Lung (tissue), 12 donors: Measurements from ENCODE around the gene CMSS1. TPM values are rescaled to one million over a fixed set of nuclear protein-coding genes. Genes with fewer than 3 reads are reported as not detected.

Source experiments
- ATAC-seq: fragments of 200-7000 bp; cut with Tn5 transposase; one replicate; pipeline ENCODE4 v1.9.1; 2020; ENCODE audit warnings: moderate number of reproducible peaks; ENCODE audit not compliant: insufficient read depth, low FRiP score
- DNase-seq, 3 donors: peaks; one replicate each; pipeline ENCODE4 v3.0.0-alpha.2; 2013 to 2017
- H3K27ac ChIP-seq, 2 donors: one replicate each; pipeline ENCODE4 v1.5.1; 2013; ENCODE audit warnings: mild to moderate bottlenecking in 2 of 2, moderate library complexity in 2 of 2, control low read depth in 1 of 2, inconsistent platforms in 1 of 2, low read depth in 1 of 2, low read length in 1 of 2
- H3K27me3 ChIP-seq, 3 donors: one replicate each; pipeline ENCODE4 v1.5.1; 2013; ENCODE audit warnings: low read length in 2 of 3; ENCODE audit not compliant: control insufficient read depth in 3 of 3, insufficient read depth in 3 of 3
- H3K36me3 ChIP-seq, 4 donors: one replicate each; pipeline ENCODE4 v1.5.1; 2013; ENCODE audit warnings: low read length in 4 of 4, mild to moderate bottlenecking in 1 of 4, moderate library complexity in 1 of 4; ENCODE audit not compliant: control insufficient read depth in 4 of 4, insufficient read depth in 4 of 4
- H3K4me1 ChIP-seq, 5 donors: one replicate each; pipeline ENCODE4 v1.5.1; 2013; ENCODE audit warnings: low read length in 5 of 5, mild to moderate bottlenecking in 2 of 5, moderate library complexity in 1 of 5; ENCODE audit not compliant: control insufficient read depth in 5 of 5, insufficient read depth in 5 of 5
- H3K4me3 ChIP-seq: one replicate; pipeline ENCODE4 v1.5.1; 2013; ENCODE audit warnings: mild to moderate bottlenecking, control low read depth, moderate library complexity
- H3K9ac ChIP-seq, 2 donors: one replicate each; pipeline ENCODE4 v1.5.1; 2013; ENCODE audit warnings: low read length in 2 of 2, control low read depth in 1 of 2; ENCODE audit not compliant: insufficient read depth in 1 of 2
- H3K9me3 ChIP-seq, 4 donors: one replicate each; pipeline ENCODE4 v1.5.1; 2013; ENCODE audit warnings: low read length in 3 of 4, mild to moderate bottlenecking in 1 of 4, moderate library complexity in 1 of 4; ENCODE audit not compliant: control insufficient read depth in 4 of 4, insufficient read depth in 3 of 4
- CTCF ChIP-seq: IDR thresholded peaks from 2 replicates; pipeline ENCODE4 v1.5.1; 2012; ENCODE audit warnings: mild to moderate bottlenecking; ENCODE audit errors: control extremely low read depth, extremely low read depth
- WGBS, 2 donors: extraction: QIAGEN DNeasy Blood & Tissue Kit; methylation state at CpG; one replicate each; pipeline ENCODE4 v1.1.7; 2013; 5-methylcytosine and 5-hydroxymethylcytosine counted together
- polyA plus RNA-seq, 2 donors: library from polyadenylated mRNA; stranded (reverse); fragments of 200-250 nt; gene quantifications; one replicate each; pipeline ENCODE4 v1.2.1, GENCODE V29; 2013
- total RNA-seq, 2 donors: library from RNA; depleted of rRNA in 1 of 2; stranded (reverse); fragments of >200 nt in 1 of 2; gene quantifications; one replicate each; pipeline ENCODE4 v1.2.1, GENCODE V29; 2014 to 2021
- donor health status: control.
- donor health status: control.
- donor health status: Bipolar disorder and iron deficiency.
- donor health status: healthy.
- donor health status: DM: yes; HTN: yes; CAD: no.

CMSS1 gene
- total and polyA plus RNA-seq, 4 donors: 12.3 to 28.9 (median 22.6) TPM

- no peak for TF ChIP-seq CTCF
- H3K27ac ChIP-seq: no peak overlapping the region
These were observed 337.9 kb downstream of the CMSS1 start for GRCh38 chr3:100155590-100155989.

GRCh38 chr3:100157685-100158084, 340.0 kb downstream of the CMSS1 start:
- no peak for DNase-seq
- no peak for ATAC-seq
- H3K27ac ChIP-seq: peak overlapping the region in 1 of 2 donors; percentile 25
- no peaks in the 10 kb centered on the region for H3K27me3 ChIP-seq
- 87 to 91% methylated on average over 2 of the region's 2 CpGs for WGBS, 2 donors
- no peak overlapping the region for H3K4me3 ChIP-seq
- H3K9ac ChIP-seq: no peak overlapping the region
- H3K36me3 ChIP-seq: no peaks in the 10 kb centered on the region
- peaks cover 0 to 6% (median 0%) of the 10 kb centered on the region in 4 donors for H3K9me3 ChIP-seq
- TF ChIP-seq CTCF: no peak
- H3K4me1 ChIP-seq: peaks cover 0 to 23% (median 9%) of the 10 kb centered on the region in 5 donors

More at GRCh38 chr3:100155590-100155989, 337.9 kb downstream of the CMSS1 start:
- Histone ChIP-seq H3K4me3 (no peak overlapping the region), H3K36me3 (peaks cover 0 to 8% (median 2%) of the 10 kb centered on the region in 4 donors), H3K9ac (no peak overlapping the region), H3K27me3 (no peaks in the 10 kb centered on the region), H3K9me3 (peaks cover 0 to 6% (median 0%) of the 10 kb centered on the region in 4 donors), H3K4me1 (peaks cover 0 to 14% (median 9%) of the 10 kb centered on the region in 5 donors)
- DNase-seq (no peak), ATAC-seq (no peak)

- DNase-seq: peak in 1 of 3 donors; percentile 12
- peaks cover 0 to 6% (median 0%) of the 10 kb centered on the region in 4 donors for H3K9me3 ChIP-seq
- H3K36me3 ChIP-seq: no peaks in the 10 kb centered on the region
- H3K27ac ChIP-seq: peak overlapping the region; percentile 22 to 28
- H3K9ac ChIP-seq: no peak overlapping the region
- H3K4me1 ChIP-seq: peaks cover 0 to 23% (median 9%) of the 10 kb centered on the region in 5 donors
- TF ChIP-seq CTCF: no peak
- no peak overlapping the region for H3K4me3 ChIP-seq
- H3K27me3 ChIP-seq: no peaks in the 10 kb centered on the region
- WGBS, 2 donors: 73 to 89% methylated on average over 2 of the region's 2 CpGs
- no peak for ATAC-seq
These were observed 341.3 kb downstream of the CMSS1 start for GRCh38 chr3:100158918-100159330.
